Panc1 (cell line): ENCODE results near the gene ROBO2. TPM values are rescaled to one million over a fixed set of nuclear protein-coding genes. Genes with fewer than 3 reads are reported as not detected.

Experiments
- ATAC-seq: fragments of 200-7000 bp; cut with Tn5 transposase; 2 replicates; pipeline ENCODE4 v1.9.1; 2020; ENCODE audit warnings: mild to moderate bottlenecking, moderate library complexity
- BruUV-seq: library from RNA; stranded (reverse); fragments of 400-500 nt; replicated peaks from 2 replicates; lab custom pipeline; 2021; lab: Mats Ljungman, UMichigan
- CTCF ChIA-PET: fragments of 300-600 bp; sonication (Branson Sonifier 250); formaldehyde crosslinking; loops from one replicate; lab custom pipeline; 2022; ENCODE audit warnings: antibody characterized with exemption; lab: Charles Lee
- POLR2A ChIA-PET: fragments of 300-600 bp; sonication (Branson Sonifier 250); formaldehyde crosslinking; loops from one replicate; lab custom pipeline; 2022; ENCODE audit warnings: antibody characterized with exemption; lab: Charles Lee
- DNase-seq: peaks from one replicate; pipeline ENCODE4 v3.0.0-alpha.2; 2010; ENCODE audit warnings: low read depth, low spot score
- H3K27ac ChIP-seq: 2 replicates; pipeline ENCODE4 v1.5.1; 2011; ENCODE audit warnings: mild to moderate bottlenecking, low read length, inconsistent platforms
- H3K27me3 ChIP-seq: fragments of 200-500 bp; sonication (Bioruptor generic); 2 replicates; pipeline ENCODE4 v1.6.0; 2014; ENCODE audit warnings: low read length, inconsistent platforms; ENCODE audit not compliant: control insufficient read depth, insufficient read depth
- H3K36me3 ChIP-seq: fragments of 200-500 bp; sonication (Bioruptor generic); 2 replicates; pipeline ENCODE4 v1.5.1; 2014; ENCODE audit warnings: inconsistent platforms, mild to moderate bottlenecking, low read length, moderate library complexity; ENCODE audit not compliant: control insufficient read depth, insufficient read depth
- H3K4me1 ChIP-seq: 2 replicates; pipeline ENCODE4 v1.5.1; 2011; ENCODE audit warnings: inconsistent platforms, mild to moderate bottlenecking, low read length, moderate library complexity; ENCODE audit not compliant: control insufficient read depth, insufficient read depth
- H3K4me3 ChIP-seq, 2 experiments: 2 replicates each; pipeline ENCODE4 v1.5.1; 2011 to 2012; ENCODE audit warnings: low read depth in 2 of 2, low read length in 2 of 2, mild to moderate bottlenecking in 2 of 2, inconsistent platforms in 1 of 2, moderate library complexity in 1 of 2
- H3K9me3 ChIP-seq: fragments of 200-500 bp; sonication (Bioruptor generic); 2 replicates; pipeline ENCODE4 v1.5.1; 2014; ENCODE audit warnings: low read depth, mild to moderate bottlenecking, inconsistent platforms, low read length, moderate library complexity; ENCODE audit not compliant: control insufficient read depth, insufficient read depth
- POLR2AphosphoS5 ChIP-seq: IDR thresholded peaks from 2 replicates; pipeline ENCODE4 v1.6.1; 2012; ENCODE audit warnings: mild to moderate bottlenecking, low read depth, low read length, moderate library complexity
- SIN3A ChIP-seq: IDR thresholded peaks from 2 replicates; pipeline ENCODE4 v1.6.1; 2012; ENCODE audit warnings: low read depth, mild to moderate bottlenecking, low read length, moderate library complexity, borderline replicate concordance; ENCODE audit not compliant: insufficient read depth
- TCF7L2 ChIP-seq: IDR thresholded peaks from 2 replicates; pipeline ENCODE4 v1.6.1; 2011; ENCODE audit warnings: mild to moderate bottlenecking, low read depth, low read length, inconsistent platforms
- in situ Hi-C: cut with HindIII; loops from 2 replicates; pipeline ENCODE4 v1.10.0; 2016; ENCODE audit warnings: low sequenced_read_pairs, low pct_unique_long_range_greater_than_20kb
- intact Hi-C: fragments of 100-400 bp; cut with micrococcal nuclease; formaldehyde crosslinking; loops from one replicate; pipeline ENCODE4 v1.10.0; 2022; ENCODE audit not compliant: unreplicated experiment
- total RNA-seq: library from RNA; stranded (reverse); gene quantifications from one replicate; pipeline ENCODE4 v1.2.1, GENCODE V29; 2021; ENCODE audit not compliant: unreplicated experiment
- TF ChIP-seq, protein P1 (sequence below), 2 experiments: IDR thresholded peaks; 2 replicates each; pipeline ENCODE4 v1.6.1; 2011 to 2012; ENCODE audit warnings: low read depth in 2 of 2, control low read depth in 1 of 2, low read length in 1 of 2, mild to moderate bottlenecking in 1 of 2, moderate library complexity in 1 of 2; ENCODE audit not compliant: insufficient read depth in 1 of 2
- TF ChIP-seq, protein P2 (sequence below): fragments of 450-650 bp; IDR thresholded peaks from 2 replicates; pipeline ENCODE4 v1.5.1; 2017; ENCODE audit warnings: mild to moderate bottlenecking

ROBO2 gene
- total RNA-seq, 1 experiment from 2014 or later = 1.3 TPM

- H3K4me3 ChIP-seq = no peak overlapping the region
- H3K27ac ChIP-seq = no peak overlapping the region
- CTCF ChIA-PET = no interaction called here
- POLR2A ChIA-PET = no interaction called here
- ATAC-seq = no peak
- in situ Hi-C loops = no loop called here
- DNase-seq = no peak
- no peaks in the 10 kb centered on the region for H3K4me1 ChIP-seq
- no TSS peak for BruUV-seq
- no peaks in the 10 kb centered on the region for H3K27me3 ChIP-seq
- no peaks in the 10 kb centered on the region for H3K9me3 ChIP-seq
- TF ChIP-seq POLR2AphosphoS5 (no peak), SIN3A (no peak), TCF7L2 (no peak)
- TF ChIP-seq, protein P1, sequence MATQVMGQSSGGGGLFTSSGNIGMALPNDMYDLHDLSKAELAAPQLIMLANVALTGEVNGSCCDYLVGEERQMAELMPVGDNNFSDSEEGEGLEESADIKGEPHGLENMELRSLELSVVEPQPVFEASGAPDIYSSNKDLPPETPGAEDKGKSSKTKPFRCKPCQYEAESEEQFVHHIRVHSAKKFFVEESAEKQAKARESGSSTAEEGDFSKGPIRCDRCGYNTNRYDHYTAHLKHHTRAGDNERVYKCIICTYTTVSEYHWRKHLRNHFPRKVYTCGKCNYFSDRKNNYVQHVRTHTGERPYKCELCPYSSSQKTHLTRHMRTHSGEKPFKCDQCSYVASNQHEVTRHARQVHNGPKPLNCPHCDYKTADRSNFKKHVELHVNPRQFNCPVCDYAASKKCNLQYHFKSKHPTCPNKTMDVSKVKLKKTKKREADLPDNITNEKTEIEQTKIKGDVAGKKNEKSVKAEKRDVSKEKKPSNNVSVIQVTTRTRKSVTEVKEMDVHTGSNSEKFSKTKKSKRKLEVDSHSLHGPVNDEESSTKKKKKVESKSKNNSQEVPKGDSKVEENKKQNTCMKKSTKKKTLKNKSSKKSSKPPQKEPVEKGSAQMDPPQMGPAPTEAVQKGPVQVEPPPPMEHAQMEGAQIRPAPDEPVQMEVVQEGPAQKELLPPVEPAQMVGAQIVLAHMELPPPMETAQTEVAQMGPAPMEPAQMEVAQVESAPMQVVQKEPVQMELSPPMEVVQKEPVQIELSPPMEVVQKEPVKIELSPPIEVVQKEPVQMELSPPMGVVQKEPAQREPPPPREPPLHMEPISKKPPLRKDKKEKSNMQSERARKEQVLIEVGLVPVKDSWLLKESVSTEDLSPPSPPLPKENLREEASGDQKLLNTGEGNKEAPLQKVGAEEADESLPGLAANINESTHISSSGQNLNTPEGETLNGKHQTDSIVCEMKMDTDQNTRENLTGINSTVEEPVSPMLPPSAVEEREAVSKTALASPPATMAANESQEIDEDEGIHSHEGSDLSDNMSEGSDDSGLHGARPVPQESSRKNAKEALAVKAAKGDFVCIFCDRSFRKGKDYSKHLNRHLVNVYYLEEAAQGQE (IDR thresholded peaks at IDR 0.05; ENCODE audit: insufficient read depth in 1 of 2, low read depth in 2 of 2, low read length in 1 of 2) = no peak
- TF ChIP-seq, protein P2, sequence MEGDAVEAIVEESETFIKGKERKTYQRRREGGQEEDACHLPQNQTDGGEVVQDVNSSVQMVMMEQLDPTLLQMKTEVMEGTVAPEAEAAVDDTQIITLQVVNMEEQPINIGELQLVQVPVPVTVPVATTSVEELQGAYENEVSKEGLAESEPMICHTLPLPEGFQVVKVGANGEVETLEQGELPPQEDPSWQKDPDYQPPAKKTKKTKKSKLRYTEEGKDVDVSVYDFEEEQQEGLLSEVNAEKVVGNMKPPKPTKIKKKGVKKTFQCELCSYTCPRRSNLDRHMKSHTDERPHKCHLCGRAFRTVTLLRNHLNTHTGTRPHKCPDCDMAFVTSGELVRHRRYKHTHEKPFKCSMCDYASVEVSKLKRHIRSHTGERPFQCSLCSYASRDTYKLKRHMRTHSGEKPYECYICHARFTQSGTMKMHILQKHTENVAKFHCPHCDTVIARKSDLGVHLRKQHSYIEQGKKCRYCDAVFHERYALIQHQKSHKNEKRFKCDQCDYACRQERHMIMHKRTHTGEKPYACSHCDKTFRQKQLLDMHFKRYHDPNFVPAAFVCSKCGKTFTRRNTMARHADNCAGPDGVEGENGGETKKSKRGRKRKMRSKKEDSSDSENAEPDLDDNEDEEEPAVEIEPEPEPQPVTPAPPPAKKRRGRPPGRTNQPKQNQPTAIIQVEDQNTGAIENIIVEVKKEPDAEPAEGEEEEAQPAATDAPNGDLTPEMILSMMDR = no peak
- H3K36me3 ChIP-seq = no peaks in the 10 kb centered on the region
- intact Hi-C loops = no loop called here
These were observed 537.4 kb downstream of the ROBO2 start for GRCh38 chr3:77577264-77577663.

DNA sequence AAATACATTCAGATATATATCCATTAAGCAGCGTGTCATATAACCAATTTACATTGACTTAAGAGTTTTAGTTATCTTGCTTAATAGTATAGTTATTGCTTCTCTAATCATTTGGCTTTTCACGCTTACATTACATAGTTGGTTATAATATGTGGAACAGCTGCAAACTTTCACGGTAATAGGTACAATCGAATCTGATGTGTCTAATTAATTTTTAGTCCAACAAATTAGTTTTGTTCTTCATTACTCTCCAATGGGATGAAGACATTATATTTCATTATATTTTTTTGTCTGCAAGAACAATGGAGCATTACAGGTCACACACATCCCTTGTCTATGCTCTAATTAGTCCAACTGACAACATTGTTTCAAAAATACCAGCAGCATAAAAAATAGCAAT lies 546.3 kb downstream of the ROBO2 start:
- intact Hi-C loops = no loop called here
- no peak overlapping the region for H3K27ac ChIP-seq
- H3K9me3 ChIP-seq = no peaks in the 10 kb centered on the region
- H3K36me3 ChIP-seq = no peaks in the 10 kb centered on the region
- no peaks in the 10 kb centered on the region for H3K27me3 ChIP-seq
- in situ Hi-C loops = no loop called here
- ChIA-PET CTCF (no interaction called here), POLR2A (no interaction called here)
- H3K4me1 ChIP-seq = no peaks in the 10 kb centered on the region
- no TSS peak for BruUV-seq
- no peak for DNase-seq
- no peak for ATAC-seq
- no peak overlapping the region for H3K4me3 ChIP-seq
- TF ChIP-seq SIN3A (no peak), POLR2AphosphoS5 (no peak), TCF7L2 (no peak)
- TF ChIP-seq, protein P1 (IDR thresholded peaks at IDR 0.05; ENCODE audit: insufficient read depth in 1 of 2, low read depth in 2 of 2, low read length in 1 of 2) = no peak
- TF ChIP-seq, protein P2 = no peak
